ENCODE data around the gene PRMT2.

The PRMT2 gene

GRCh38 chr21:46598581-46599572 is 36.6 kb upstream of the PRMT2 start:
- DNase-seq, result no peak
- H3K9me3 Mint-ChIP-seq, result peaks cover 14% of the 10 kb centered on the region
- H3K4me1 Mint-ChIP-seq, result peaks cover 47% of the 10 kb centered on the region
- H3K4me3 Mint-ChIP-seq, result no peak overlapping the region
- TF ChIP-seq, protein P1, sequence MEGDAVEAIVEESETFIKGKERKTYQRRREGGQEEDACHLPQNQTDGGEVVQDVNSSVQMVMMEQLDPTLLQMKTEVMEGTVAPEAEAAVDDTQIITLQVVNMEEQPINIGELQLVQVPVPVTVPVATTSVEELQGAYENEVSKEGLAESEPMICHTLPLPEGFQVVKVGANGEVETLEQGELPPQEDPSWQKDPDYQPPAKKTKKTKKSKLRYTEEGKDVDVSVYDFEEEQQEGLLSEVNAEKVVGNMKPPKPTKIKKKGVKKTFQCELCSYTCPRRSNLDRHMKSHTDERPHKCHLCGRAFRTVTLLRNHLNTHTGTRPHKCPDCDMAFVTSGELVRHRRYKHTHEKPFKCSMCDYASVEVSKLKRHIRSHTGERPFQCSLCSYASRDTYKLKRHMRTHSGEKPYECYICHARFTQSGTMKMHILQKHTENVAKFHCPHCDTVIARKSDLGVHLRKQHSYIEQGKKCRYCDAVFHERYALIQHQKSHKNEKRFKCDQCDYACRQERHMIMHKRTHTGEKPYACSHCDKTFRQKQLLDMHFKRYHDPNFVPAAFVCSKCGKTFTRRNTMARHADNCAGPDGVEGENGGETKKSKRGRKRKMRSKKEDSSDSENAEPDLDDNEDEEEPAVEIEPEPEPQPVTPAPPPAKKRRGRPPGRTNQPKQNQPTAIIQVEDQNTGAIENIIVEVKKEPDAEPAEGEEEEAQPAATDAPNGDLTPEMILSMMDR (IDR thresholded peaks at IDR 0.05), result no peak
- H3K36me3 Mint-ChIP-seq (ENCODE audit: low read depth), result no peaks in the 10 kb centered on the region
- H3K27me3 Mint-ChIP-seq (ENCODE audit: low read depth, poor library complexity), result peaks cover 23% of the 10 kb centered on the region
- H3K27ac Mint-ChIP-seq, result peak overlapping the region; percentile 20

DNA sequence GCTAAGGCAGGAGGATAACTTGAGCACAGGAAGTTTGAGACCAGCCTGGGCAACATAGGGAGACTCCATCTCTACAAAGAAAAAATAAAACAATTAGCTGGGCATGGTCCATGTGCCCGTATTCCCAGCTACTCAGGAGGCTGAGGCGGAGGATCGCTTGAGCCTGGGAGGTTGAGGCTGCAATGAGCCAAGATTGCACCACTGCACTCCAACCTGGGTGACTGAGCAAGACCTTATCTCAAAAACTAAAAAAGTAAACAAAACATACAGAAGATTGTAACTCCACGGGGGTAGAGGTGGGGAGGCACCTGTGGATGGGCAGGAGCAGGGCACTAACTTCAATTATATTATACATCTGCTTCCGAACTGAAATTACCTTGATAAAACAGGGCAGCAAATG is 35.2 kb upstream of the PRMT2 start:
- H3K27me3 Mint-ChIP-seq (ENCODE audit: low read depth, poor library complexity), result peaks cover 20% of the 10 kb centered on the region
- H3K27ac Mint-ChIP-seq, result no peak overlapping the region
- peaks cover 3% of the 10 kb centered on the region for H3K9me3 Mint-ChIP-seq
- no peak for DNase-seq
- H3K4me1 Mint-ChIP-seq, result peaks cover 61% of the 10 kb centered on the region
- H3K36me3 Mint-ChIP-seq (ENCODE audit: low read depth), result no peaks in the 10 kb centered on the region
- TF ChIP-seq, protein P1 (IDR thresholded peaks at IDR 0.05), result no peak
- no peak overlapping the region for H3K4me3 Mint-ChIP-seq

- H3K36me3 Mint-ChIP-seq (ENCODE audit: low read depth), result no peaks in the 10 kb centered on the region
- H3K27ac Mint-ChIP-seq, result no peak overlapping the region
- H3K9me3 Mint-ChIP-seq, result no peaks in the 10 kb centered on the region
- no peak overlapping the region for H3K4me3 Mint-ChIP-seq
- no peak for DNase-seq
- TF ChIP-seq, protein P1 (IDR thresholded peaks at IDR 0.05), result no peak
- H3K27me3 Mint-ChIP-seq (ENCODE audit: low read depth, poor library complexity), result peaks cover 13% of the 10 kb centered on the region
- peaks cover 62% of the 10 kb centered on the region for H3K4me1 Mint-ChIP-seq
These were observed 34.5 kb upstream of the PRMT2 start for GRCh38 chr21:46600978-46601377.

DNA sequence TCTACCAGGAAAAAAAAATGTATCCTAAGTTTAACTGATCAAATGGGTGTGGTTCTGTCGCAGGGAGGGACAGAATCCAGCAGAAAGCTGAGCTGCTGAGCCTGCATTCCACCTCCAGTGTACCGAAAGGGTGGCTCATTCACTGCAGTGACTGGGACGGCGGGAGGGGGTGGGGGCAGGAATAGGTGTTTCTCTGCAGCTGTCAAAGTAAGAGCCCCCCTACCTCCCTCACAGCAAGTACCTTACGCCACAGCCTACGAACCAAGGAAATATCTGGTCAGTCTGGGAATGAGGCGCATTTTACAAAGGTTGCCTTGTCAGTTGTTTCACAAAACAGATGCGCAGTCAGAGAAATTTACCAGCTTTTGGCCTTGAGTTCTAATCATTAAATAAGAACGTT is 32.2 kb upstream of the PRMT2 start:
- TF ChIP-seq, protein P1 (IDR thresholded peaks at IDR 0.05), result no peak

GRCh38 chr21:46604329-46604974 is 31.0 kb upstream of the PRMT2 start:
- peaks cover 45% of the 10 kb centered on the region for H3K4me1 Mint-ChIP-seq
- DNase-seq, result no peak
- H3K27ac Mint-ChIP-seq, result no peak overlapping the region
- H3K9me3 Mint-ChIP-seq, result peaks cover 5% of the 10 kb centered on the region
- H3K36me3 Mint-ChIP-seq (ENCODE audit: low read depth), result no peaks in the 10 kb centered on the region
- TF ChIP-seq, protein P1 (IDR thresholded peaks at IDR 0.05), result no peak
- no peak overlapping the region for H3K4me3 Mint-ChIP-seq
- peaks cover 23% of the 10 kb centered on the region for H3K27me3 Mint-ChIP-seq (ENCODE audit: low read depth, poor library complexity)

More for the DNA sequence above, 32.2 kb upstream of the PRMT2 start:
- DNase-seq, result no peak
- no peak overlapping the region for H3K27ac Mint-ChIP-seq
- no peaks in the 10 kb centered on the region for H3K9me3 Mint-ChIP-seq
- no peak overlapping the region for H3K4me3 Mint-ChIP-seq
- H3K27me3 Mint-ChIP-seq (ENCODE audit: low read depth, poor library complexity), result peaks cover 10% of the 10 kb centered on the region
- H3K36me3 Mint-ChIP-seq (ENCODE audit: low read depth), result no peaks in the 10 kb centered on the region
- peaks cover 53% of the 10 kb centered on the region for H3K4me1 Mint-ChIP-seq

Data from nephron progenitor cell (in vitro differentiated cells).